ENCODE measurements around the gene KRT2.
A peak's percentile ranks its signal among the peaks of the same experiment; 100 is the strongest.

KRT2 gene

GRCh38 chr12:52663420-52663819 lies 11.4 kb upstream of the KRT2 start:
- no peak for DNase-seq (ENCODE audit: low spot score)

GRCh38 chr12:52662918-52663229 lies 10.9 kb upstream of the KRT2 start:
- no peak for DNase-seq (ENCODE audit: low spot score)

- no peak for DNase-seq (ENCODE audit: low spot score)
Observed at GRCh38 chr12:52662093-52662917, 10.3 kb upstream of the KRT2 start.

GRCh38 chr12:52661668-52662067 lies 9.7 kb upstream of the KRT2 start:
- no peak for DNase-seq (ENCODE audit: low spot score)

- no peak for DNase-seq (ENCODE audit: low spot score)
Observed at GRCh38 chr12:52660934-52661499, 9.0 kb upstream of the KRT2 start.

GRCh38 chr12:52659951-52660350 lies 7.9 kb upstream of the KRT2 start:
- DNase-seq (ENCODE audit: low spot score), result no peak

- DNase-seq (ENCODE audit: low spot score), result no peak
Observed at GRCh38 chr12:52659395-52659794, 7.4 kb upstream of the KRT2 start.

- DNase-seq (ENCODE audit: low spot score), result no peak
Observed at GRCh38 chr12:52658196-52658595, 6.2 kb upstream of the KRT2 start.

- DNase-seq (ENCODE audit: low spot score), result no peak
Observed at GRCh38 chr12:52657250-52657902, 5.4 kb upstream of the KRT2 start.

GRCh38 chr12:52656616-52657015 lies 4.6 kb upstream of the KRT2 start:
- DNase-seq (ENCODE audit: low spot score), result no peak

GRCh38 chr12:52655720-52656124 lies 3.7 kb upstream of the KRT2 start:
- no peak for DNase-seq (ENCODE audit: low spot score)

- DNase-seq (ENCODE audit: low spot score), result no peak
Observed at GRCh38 chr12:52655251-52655650, 3.2 kb upstream of the KRT2 start.

GRCh38 chr12:52650520-52651081 lies 1.4 kb downstream of the KRT2 start:
- DNase-seq (ENCODE audit: low spot score), result no peak

- DNase-seq (ENCODE audit: low spot score), result no peak
Observed at GRCh38 chr12:52649066-52649465, 2.9 kb downstream of the KRT2 start.

GRCh38 chr12:52648012-52648550 lies 3.9 kb downstream of the KRT2 start:
- no peak for DNase-seq (ENCODE audit: low spot score)

GRCh38 chr12:52647601-52648000 lies 4.4 kb downstream of the KRT2 start:
- no peak for DNase-seq (ENCODE audit: low spot score)

- no peak for DNase-seq (ENCODE audit: low spot score)
Observed at GRCh38 chr12:52646613-52647012, 5.4 kb downstream of the KRT2 start.

- DNase-seq (ENCODE audit: low spot score), result no peak
Observed at GRCh38 chr12:52645982-52646381, 6.0 kb downstream of the KRT2 start.

GRCh38 chr12:52645120-52645761 lies 6.8 kb downstream of the KRT2 start:
- DNase-seq (ENCODE audit: low spot score), result peak; percentile 48

GRCh38 chr12:52644078-52644415 lies 8.0 kb downstream of the KRT2 start:
- no peak for DNase-seq (ENCODE audit: low spot score)

- no peak for DNase-seq (ENCODE audit: low spot score)
Observed at GRCh38 chr12:52643233-52644077, 8.6 kb downstream of the KRT2 start.

GRCh38 chr12:52641468-52641867 lies 10.5 kb downstream of the KRT2 start:
- DNase-seq (ENCODE audit: low spot score), result no peak

All from CD4-positive, alpha-beta T cell treated with Interleukin-2 at 100 ng/mL for 4 hours (primary cell).